DOHH2 (cell line): ENCODE measurements around the gene NMNAT2.

Experiments used
- EZH2phosphoT487 ChIP-seq: fragments of 200-600 bp; sonication (generic); IDR thresholded peaks from 2 replicates; pipeline ENCODE4 v1.6.1; 2017; ENCODE audit warnings: borderline replicate concordance, mild to moderate bottlenecking, antibody characterized with exemption, low read length, moderate library complexity, mixed read lengths
- TF ChIP-seq, protein P1 (sequence below): fragments of 200-600 bp; sonication (generic); IDR thresholded peaks from one replicate; pipeline ENCODE4 v1.5.1; 2014; ENCODE audit warnings: antibody characterized with exemption, mild to moderate bottlenecking, low read depth, low read length; ENCODE audit not compliant: poor library complexity, severe bottlenecking

DNA sequence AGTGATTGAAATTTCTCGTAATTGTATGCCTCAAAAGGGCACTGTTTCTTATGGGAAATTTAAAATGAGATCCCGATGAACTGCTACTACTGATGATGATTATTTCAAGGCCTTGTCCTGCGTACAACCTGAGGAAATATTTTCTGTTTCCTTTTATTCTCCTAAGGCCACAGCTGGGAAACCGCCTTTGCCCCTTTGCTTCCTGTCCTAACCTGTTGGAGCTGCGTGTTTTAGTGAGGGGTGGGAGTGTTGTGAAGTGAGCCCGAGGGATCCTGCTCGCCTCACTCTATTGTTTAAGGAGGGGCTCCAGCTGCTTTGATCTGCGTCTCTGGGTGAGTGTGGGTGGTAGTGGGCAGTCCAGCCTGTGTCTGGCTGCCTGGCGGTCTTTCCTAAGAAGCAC, 217.7 kb downstream of the NMNAT2 start:
- TF ChIP-seq, protein P1, sequence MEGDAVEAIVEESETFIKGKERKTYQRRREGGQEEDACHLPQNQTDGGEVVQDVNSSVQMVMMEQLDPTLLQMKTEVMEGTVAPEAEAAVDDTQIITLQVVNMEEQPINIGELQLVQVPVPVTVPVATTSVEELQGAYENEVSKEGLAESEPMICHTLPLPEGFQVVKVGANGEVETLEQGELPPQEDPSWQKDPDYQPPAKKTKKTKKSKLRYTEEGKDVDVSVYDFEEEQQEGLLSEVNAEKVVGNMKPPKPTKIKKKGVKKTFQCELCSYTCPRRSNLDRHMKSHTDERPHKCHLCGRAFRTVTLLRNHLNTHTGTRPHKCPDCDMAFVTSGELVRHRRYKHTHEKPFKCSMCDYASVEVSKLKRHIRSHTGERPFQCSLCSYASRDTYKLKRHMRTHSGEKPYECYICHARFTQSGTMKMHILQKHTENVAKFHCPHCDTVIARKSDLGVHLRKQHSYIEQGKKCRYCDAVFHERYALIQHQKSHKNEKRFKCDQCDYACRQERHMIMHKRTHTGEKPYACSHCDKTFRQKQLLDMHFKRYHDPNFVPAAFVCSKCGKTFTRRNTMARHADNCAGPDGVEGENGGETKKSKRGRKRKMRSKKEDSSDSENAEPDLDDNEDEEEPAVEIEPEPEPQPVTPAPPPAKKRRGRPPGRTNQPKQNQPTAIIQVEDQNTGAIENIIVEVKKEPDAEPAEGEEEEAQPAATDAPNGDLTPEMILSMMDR, result no peak
- no peak for TF ChIP-seq EZH2phosphoT487
